DND-41 (cell line): ENCODE data around the gene HELQ.
A peak's percentile ranks its signal among the peaks of the same experiment; 100 is the strongest.

ENCODE experiments used
- ATAC-seq: fragments of 200-7000 bp; cut with Tn5 transposase; 3 replicates; pipeline ENCODE4 v1.9.1; 2021; ENCODE audit warnings: low read depth; ENCODE audit not compliant: insufficient read depth
- DNase-seq: peaks from one replicate; pipeline ENCODE4 v3.0.0-alpha.2; 2020
- H2AFZ ChIP-seq: 2 replicates; pipeline ENCODE4 v1.6.0; 2012; ENCODE audit warnings: low read depth, low read length
- H3K27ac ChIP-seq: 2 replicates; pipeline ENCODE4 v1.5.1; 2012; ENCODE audit warnings: low read length, inconsistent platforms
- H3K27me3 ChIP-seq: fragments of 200-600 bp; sonication (generic); 2 replicates; pipeline ENCODE4 v1.6.0; 2012; ENCODE audit warnings: low read length, mild to moderate bottlenecking, inconsistent platforms; ENCODE audit not compliant: insufficient read depth, poor library complexity
- H3K36me3 ChIP-seq: 2 replicates; pipeline ENCODE4 v1.5.1; 2012; ENCODE audit warnings: low read length, inconsistent platforms; ENCODE audit not compliant: insufficient read depth
- H3K4me1 ChIP-seq: 2 replicates; pipeline ENCODE4 v1.5.1; 2012; ENCODE audit warnings: mild to moderate bottlenecking, low read length; ENCODE audit not compliant: insufficient read depth
- H3K4me2 ChIP-seq: 2 replicates; pipeline ENCODE4 v1.6.0; 2012; ENCODE audit warnings: mild to moderate bottlenecking, moderate library complexity, low read length, inconsistent platforms; ENCODE audit not compliant: insufficient read depth
- H3K4me3 ChIP-seq, 2 experiments: fragments of 200-600 bp in 1 of 2; shearing (Covaris generic) in 1 of 2; 2 replicates each; pipeline ENCODE4 v1.5.1; 2012 to 2016; ENCODE audit warnings: inconsistent platforms in 2 of 2, low read length in 2 of 2, mild to moderate bottlenecking in 2 of 2, low read depth in 1 of 2, moderate library complexity in 1 of 2
- H3K79me2 ChIP-seq: 2 replicates; pipeline ENCODE4 v1.6.0; 2012; ENCODE audit warnings: low read length, inconsistent platforms; ENCODE audit not compliant: insufficient read depth
- H3K9ac ChIP-seq: 2 replicates; pipeline ENCODE4 v1.6.0; 2012; ENCODE audit warnings: low read depth, mild to moderate bottlenecking, inconsistent platforms, low read length, moderate library complexity
- H3K9me3 ChIP-seq: 2 replicates; pipeline ENCODE4 v1.5.1; 2012; ENCODE audit warnings: low read length, moderate library complexity, mild to moderate bottlenecking, inconsistent platforms; ENCODE audit not compliant: insufficient read depth, severe bottlenecking
- H4K20me1 ChIP-seq: 2 replicates; pipeline ENCODE4 v1.6.0; 2012; ENCODE audit warnings: low read length; ENCODE audit not compliant: insufficient read depth
- EZH2 ChIP-seq: IDR thresholded peaks from 3 replicates; pipeline ENCODE4 v1.6.1; 2012; ENCODE audit warnings: borderline replicate concordance, low read depth, mild to moderate bottlenecking, moderate library complexity, low read length, inconsistent platforms; ENCODE audit not compliant: severe bottlenecking
- TF ChIP-seq, protein P1 (sequence below): IDR thresholded peaks from 2 replicates; pipeline ENCODE4 v1.5.1; 2012; ENCODE audit warnings: borderline replicate concordance, low read length, moderate library complexity, mild to moderate bottlenecking; ENCODE audit not compliant: poor library complexity, severe bottlenecking; ENCODE audit errors: extremely low read depth

HELQ gene

GRCh38 chr4:83484500-83485461 lies 29.2 kb upstream of the HELQ start, which contains the start of gene ABRAXAS1:
ABRAXAS1 (minus strand) TSS chr4:83485100; CDS start chr4:83485072, 28 bp downstream.
- Histone ChIP-seq H3K79me2 (peaks cover 5% of the 10 kb centered on the region), H3K4me2 (peak within 1 kb of the TSS; percentile 98), H3K27me3 (no peaks in the 10 kb centered on the region), H3K4me1 (peaks cover 22% of the 10 kb centered on the region), H2AFZ (peak within 1 kb of the TSS; percentile 94), H3K27ac (peak within 1 kb of the TSS; percentile 85), H4K20me1 (no peaks in the 10 kb centered on the region), H3K9me3 (no peaks in the 10 kb centered on the region), H3K9ac (peak within 1 kb of the TSS; percentile 66), H3K36me3 (peaks cover 4% of the 10 kb centered on the region; the same call in 1 of the 2 replicates), H3K4me3 (peak within 1 kb of the TSS; percentile 43 to 83)
- DNase-seq, result peak; percentile 94
- peak; percentile 92 for ATAC-seq
- TF ChIP-seq EZH2, result no peak
- TF ChIP-seq, protein P1, sequence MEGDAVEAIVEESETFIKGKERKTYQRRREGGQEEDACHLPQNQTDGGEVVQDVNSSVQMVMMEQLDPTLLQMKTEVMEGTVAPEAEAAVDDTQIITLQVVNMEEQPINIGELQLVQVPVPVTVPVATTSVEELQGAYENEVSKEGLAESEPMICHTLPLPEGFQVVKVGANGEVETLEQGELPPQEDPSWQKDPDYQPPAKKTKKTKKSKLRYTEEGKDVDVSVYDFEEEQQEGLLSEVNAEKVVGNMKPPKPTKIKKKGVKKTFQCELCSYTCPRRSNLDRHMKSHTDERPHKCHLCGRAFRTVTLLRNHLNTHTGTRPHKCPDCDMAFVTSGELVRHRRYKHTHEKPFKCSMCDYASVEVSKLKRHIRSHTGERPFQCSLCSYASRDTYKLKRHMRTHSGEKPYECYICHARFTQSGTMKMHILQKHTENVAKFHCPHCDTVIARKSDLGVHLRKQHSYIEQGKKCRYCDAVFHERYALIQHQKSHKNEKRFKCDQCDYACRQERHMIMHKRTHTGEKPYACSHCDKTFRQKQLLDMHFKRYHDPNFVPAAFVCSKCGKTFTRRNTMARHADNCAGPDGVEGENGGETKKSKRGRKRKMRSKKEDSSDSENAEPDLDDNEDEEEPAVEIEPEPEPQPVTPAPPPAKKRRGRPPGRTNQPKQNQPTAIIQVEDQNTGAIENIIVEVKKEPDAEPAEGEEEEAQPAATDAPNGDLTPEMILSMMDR, result no peak

DNA sequence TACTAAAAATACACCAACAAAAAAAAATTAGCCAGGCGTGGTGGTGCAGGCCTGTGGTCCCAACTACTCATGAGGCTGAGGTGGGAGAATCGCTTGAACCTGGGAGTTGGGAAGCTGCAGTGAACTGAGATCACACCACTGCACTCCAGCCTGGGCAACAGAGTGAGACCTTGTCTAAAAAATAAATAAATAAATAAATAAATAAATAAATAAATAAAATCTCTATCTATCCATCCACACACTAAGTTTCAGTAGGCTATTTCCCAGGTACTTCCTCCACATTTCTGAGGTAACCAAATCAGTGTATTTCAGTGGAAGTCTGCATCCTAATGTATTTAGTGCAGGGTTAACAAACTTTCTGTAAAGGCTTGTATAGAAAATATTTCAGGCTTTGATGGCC lies 18.3 kb upstream of the HELQ start:
- DNase-seq (no peak), ATAC-seq (no peak)
- H3K9me3 ChIP-seq, result no peaks in the 10 kb centered on the region
- no peak for TF ChIP-seq EZH2
- TF ChIP-seq, protein P1, result no peak
- no peaks in the 10 kb centered on the region for H4K20me1 ChIP-seq
- H3K79me2 ChIP-seq, result no peaks in the 10 kb centered on the region
- H3K27ac ChIP-seq, result no peak overlapping the region
- no peak overlapping the region for H3K9ac ChIP-seq
- H3K4me2 ChIP-seq, result no peak overlapping the region
- no peak overlapping the region for H2AFZ ChIP-seq
- H3K36me3 ChIP-seq, result peaks cover 18% of the 10 kb centered on the region
- no peak overlapping the region for H3K4me3 ChIP-seq
- no peaks in the 10 kb centered on the region for H3K27me3 ChIP-seq
- no peaks in the 10 kb centered on the region for H3K4me1 ChIP-seq

DNA sequence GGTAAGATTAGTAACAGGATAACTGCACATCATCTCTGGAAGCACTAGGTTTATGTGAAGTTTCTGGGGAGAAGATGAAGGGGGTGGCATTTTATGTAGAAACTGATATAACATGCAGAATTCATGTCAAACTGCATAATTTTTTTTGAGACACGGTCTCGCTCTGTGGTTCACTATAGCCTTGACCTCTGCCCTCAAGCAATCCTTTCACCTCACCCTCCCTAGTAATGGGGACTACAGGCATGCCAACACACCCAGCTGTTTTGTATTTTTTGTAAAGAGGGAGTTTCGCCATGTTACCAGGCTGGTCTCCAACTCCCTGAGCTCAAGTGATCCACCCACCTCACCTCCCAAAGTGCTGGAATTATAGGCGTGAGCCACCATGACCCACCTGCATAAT lies 17.8 kb upstream of the HELQ start:
- H3K4me3 ChIP-seq, result no peak overlapping the region
- no peak overlapping the region for H3K27ac ChIP-seq
- no peaks in the 10 kb centered on the region for H3K27me3 ChIP-seq
- H3K79me2 ChIP-seq, result no peaks in the 10 kb centered on the region
- no peaks in the 10 kb centered on the region for H3K4me1 ChIP-seq
- no peaks in the 10 kb centered on the region for H4K20me1 ChIP-seq
- no peak overlapping the region for H2AFZ ChIP-seq
- no peak overlapping the region for H3K4me2 ChIP-seq
- no peak overlapping the region for H3K9ac ChIP-seq
- DNase-seq, result no peak
- ATAC-seq, result no peak
- no peak for TF ChIP-seq EZH2
- TF ChIP-seq, protein P1, result no peak
- H3K36me3 ChIP-seq, result peaks cover 18% of the 10 kb centered on the region
- no peaks in the 10 kb centered on the region for H3K9me3 ChIP-seq
